ENCODE results near the gene FICD.

DNA sequence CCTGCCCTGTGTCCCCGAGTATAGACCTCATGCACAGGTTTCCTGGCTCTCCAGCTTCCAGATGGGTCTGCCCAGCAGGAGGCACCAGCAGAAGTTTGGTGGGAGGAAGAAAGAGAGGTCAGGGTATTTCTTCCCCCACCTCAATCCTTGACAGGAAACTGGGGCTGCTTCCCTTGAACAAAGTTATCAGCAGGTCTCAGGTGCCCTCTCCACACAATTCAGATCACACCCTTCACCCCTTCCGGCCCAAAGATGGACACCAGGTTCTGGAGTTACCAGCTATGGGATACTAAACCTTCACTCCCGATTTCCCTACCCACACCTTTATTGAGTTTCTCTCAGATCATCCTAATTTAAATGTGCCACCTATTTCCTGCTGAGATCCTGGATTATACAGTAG is 44.7 kb downstream of the FICD start:
- TF ChIP-seq SUZ12 (IDR thresholded peaks at IDR 0.05; ENCODE audit: extremely low read depth, insufficient read depth, insufficient read length), result no peak
- TF ChIP-seq YY1 (IDR thresholded peaks at IDR 0.05; ENCODE audit: insufficient read depth, insufficient read length), result no peak
- TF ChIP-seq ZNF274 (IDR thresholded peaks at IDR 0.05; ENCODE audit: low read depth, low read length), result no peak
